Osteoblast (primary cell): Measurements from ENCODE around the gene MYLK4. TPM values are rescaled to one million over a fixed set of nuclear protein-coding genes. Genes with fewer than 3 reads are reported as not detected.

Experiments used
- DNase-seq: peaks from one replicate; pipeline ENCODE4 v3.0.0; 2011; ENCODE audit warnings: low spot score, mixed read lengths; ENCODE audit not compliant: insufficient read length; ENCODE audit errors: missing footprints
- H2AFZ ChIP-seq: 2 replicates; pipeline ENCODE4 v1.6.0; 2011; ENCODE audit warnings: mild to moderate bottlenecking, low read length
- H3K27ac ChIP-seq: 2 replicates; pipeline ENCODE4 v1.5.1; 2011; ENCODE audit warnings: mild to moderate bottlenecking, low read depth, low read length, moderate library complexity
- H3K27me3 ChIP-seq: 2 replicates; pipeline ENCODE4 v1.6.0; 2012; ENCODE audit warnings: mild to moderate bottlenecking, control low read depth, inconsistent platforms, low read length, moderate library complexity; ENCODE audit not compliant: insufficient read depth
- H3K36me3 ChIP-seq: 2 replicates; pipeline ENCODE4 v1.5.1; 2011; ENCODE audit warnings: mild to moderate bottlenecking, low read length, control low read depth, moderate library complexity; ENCODE audit not compliant: insufficient read depth
- H3K4me1 ChIP-seq: 2 replicates; pipeline ENCODE4 v1.5.1; 2011; ENCODE audit warnings: mild to moderate bottlenecking, low read length, control low read depth, moderate library complexity; ENCODE audit not compliant: insufficient read depth
- H3K4me2 ChIP-seq: 2 replicates; pipeline ENCODE4 v1.6.0; 2011; ENCODE audit warnings: mild to moderate bottlenecking, low read length; ENCODE audit not compliant: insufficient read depth
- H3K4me3 ChIP-seq: fragments of 200-600 bp; sonication (generic); 3 replicates; pipeline ENCODE4 v1.5.1; 2012; ENCODE audit warnings: mild to moderate bottlenecking, low read length, inconsistent platforms; ENCODE audit not compliant: insufficient read depth
- H3K79me2 ChIP-seq: 2 replicates; pipeline ENCODE4 v1.6.0; 2012; ENCODE audit warnings: mild to moderate bottlenecking, low read length, control low read depth, inconsistent platforms; ENCODE audit not compliant: insufficient read depth
- H3K9me3 ChIP-seq: 2 replicates; pipeline ENCODE4 v1.5.1; 2011; ENCODE audit warnings: low read depth, low read length, control low read depth
- H4K20me1 ChIP-seq: 2 replicates; pipeline ENCODE4 v1.6.0; 2012; ENCODE audit warnings: mild to moderate bottlenecking, low read length, control low read depth; ENCODE audit not compliant: insufficient read depth
- total RNA-seq: library from RNA; depleted of rRNA; stranded (reverse); fragments of >200 nt; gene quantifications from 2 replicates; pipeline ENCODE4 v1.2.3, GENCODE V29; 2012
- TF ChIP-seq, protein P1 (sequence below): IDR thresholded peaks from 2 replicates; pipeline ENCODE4 v1.5.1; 2011; ENCODE audit warnings: mild to moderate bottlenecking, low read depth, low read length, moderate library complexity; ENCODE audit errors: extremely low read depth

Gene MYLK4
- total RNA-seq, 1 donor = 0.36 TPM

DNA sequence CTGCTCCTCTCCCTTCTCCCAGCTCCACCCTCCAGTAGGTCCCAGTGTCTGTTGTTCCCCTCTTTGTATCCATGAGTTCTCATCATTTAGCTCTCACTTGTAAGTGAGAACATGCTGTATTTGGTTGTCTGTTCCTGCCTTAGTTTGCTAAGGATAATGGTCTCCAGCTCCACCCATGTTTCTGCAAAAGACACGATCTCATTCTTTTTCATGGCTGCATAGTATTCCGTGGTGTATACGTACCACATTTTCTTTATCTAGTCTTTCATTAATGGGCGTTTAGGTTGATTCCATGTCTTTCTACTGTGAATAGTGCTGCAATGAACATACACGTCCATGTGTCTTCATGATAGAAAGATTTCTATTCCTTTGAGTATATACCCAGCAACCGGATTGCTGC lies 136.6 kb downstream of the MYLK4 start:
- Histone ChIP-seq H3K4me3 (no peak overlapping the region), H3K4me1 (peaks cover 12% of the 10 kb centered on the region), H4K20me1 (no peaks in the 10 kb centered on the region), H3K79me2 (no peaks in the 10 kb centered on the region), H3K27me3 (no peaks in the 10 kb centered on the region), H3K27ac (no peak overlapping the region), H2AFZ (no peak overlapping the region), H3K36me3 (no peaks in the 10 kb centered on the region), H3K4me2 (no peak overlapping the region), H3K9me3 (no peaks in the 10 kb centered on the region)
- DNase-seq = no peak
- TF ChIP-seq, protein P1, sequence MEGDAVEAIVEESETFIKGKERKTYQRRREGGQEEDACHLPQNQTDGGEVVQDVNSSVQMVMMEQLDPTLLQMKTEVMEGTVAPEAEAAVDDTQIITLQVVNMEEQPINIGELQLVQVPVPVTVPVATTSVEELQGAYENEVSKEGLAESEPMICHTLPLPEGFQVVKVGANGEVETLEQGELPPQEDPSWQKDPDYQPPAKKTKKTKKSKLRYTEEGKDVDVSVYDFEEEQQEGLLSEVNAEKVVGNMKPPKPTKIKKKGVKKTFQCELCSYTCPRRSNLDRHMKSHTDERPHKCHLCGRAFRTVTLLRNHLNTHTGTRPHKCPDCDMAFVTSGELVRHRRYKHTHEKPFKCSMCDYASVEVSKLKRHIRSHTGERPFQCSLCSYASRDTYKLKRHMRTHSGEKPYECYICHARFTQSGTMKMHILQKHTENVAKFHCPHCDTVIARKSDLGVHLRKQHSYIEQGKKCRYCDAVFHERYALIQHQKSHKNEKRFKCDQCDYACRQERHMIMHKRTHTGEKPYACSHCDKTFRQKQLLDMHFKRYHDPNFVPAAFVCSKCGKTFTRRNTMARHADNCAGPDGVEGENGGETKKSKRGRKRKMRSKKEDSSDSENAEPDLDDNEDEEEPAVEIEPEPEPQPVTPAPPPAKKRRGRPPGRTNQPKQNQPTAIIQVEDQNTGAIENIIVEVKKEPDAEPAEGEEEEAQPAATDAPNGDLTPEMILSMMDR = no peak

Other genes starting within 250 kb of the MYLK4 start
- gene WRNIP1, start 14.5 kb upstream of the MYLK4 start, total RNA-seq = 25.3 and 26.5 TPM in 2 replicates
- gene SERPINB1, start 90.9 kb upstream of the MYLK4 start, total RNA-seq = 32.6 and 53.0 TPM in 2 replicates
- gene SERPINB9, start 152.4 kb upstream of the MYLK4 start, total RNA-seq = 4.4 and 6.2 TPM in 2 replicates
- gene SERPINB6, start 220.6 kb upstream of the MYLK4 start, total RNA-seq = 80.7 and 83.2 TPM in 2 replicates
- 19.7 and 45.2 TPM in 2 replicates for gene NQO2, start 249.0 kb upstream of the MYLK4 start, total RNA-seq